MM.1S (cell line): ENCODE data around the gene MRM3.

Experiments
- EZH2 ChIP-seq: fragments of 300-600 bp; sonication (generic); optimal IDR thresholded peaks from 2 replicates; pipeline ENCODE3; 2017; ENCODE audit warnings: low read depth, mild to moderate bottlenecking, antibody characterized with exemption, low read length, mixed read lengths
- TF ChIP-seq, protein P1 (sequence below): fragments of 300-600 bp; sonication (generic); IDR thresholded peaks from 2 replicates; pipeline ENCODE4 v1.5.1; 2016; ENCODE audit warnings: antibody characterized with exemption, low read length, mixed read lengths

DNA sequence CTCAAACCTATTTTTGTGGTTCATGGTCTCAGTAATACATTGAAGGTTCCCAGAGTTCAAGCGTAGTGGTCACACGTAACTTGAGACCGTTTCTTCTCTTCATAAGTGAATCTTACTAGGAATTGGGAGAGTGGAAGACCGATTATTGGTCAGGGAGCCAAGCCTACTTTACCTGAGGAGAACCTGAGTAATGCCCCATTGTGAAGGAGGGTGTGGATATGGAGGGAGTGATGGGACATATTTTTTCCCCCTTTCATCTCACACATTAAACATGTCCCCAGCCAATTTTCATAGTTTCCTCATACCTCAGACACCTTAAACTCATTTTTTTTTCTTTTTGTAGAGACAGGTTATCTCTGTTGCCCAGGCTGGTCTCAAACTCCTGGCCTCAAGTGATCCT lies 39.0 kb upstream of the MRM3 start:
- TF ChIP-seq EZH2, result no peak
- TF ChIP-seq, protein P1, sequence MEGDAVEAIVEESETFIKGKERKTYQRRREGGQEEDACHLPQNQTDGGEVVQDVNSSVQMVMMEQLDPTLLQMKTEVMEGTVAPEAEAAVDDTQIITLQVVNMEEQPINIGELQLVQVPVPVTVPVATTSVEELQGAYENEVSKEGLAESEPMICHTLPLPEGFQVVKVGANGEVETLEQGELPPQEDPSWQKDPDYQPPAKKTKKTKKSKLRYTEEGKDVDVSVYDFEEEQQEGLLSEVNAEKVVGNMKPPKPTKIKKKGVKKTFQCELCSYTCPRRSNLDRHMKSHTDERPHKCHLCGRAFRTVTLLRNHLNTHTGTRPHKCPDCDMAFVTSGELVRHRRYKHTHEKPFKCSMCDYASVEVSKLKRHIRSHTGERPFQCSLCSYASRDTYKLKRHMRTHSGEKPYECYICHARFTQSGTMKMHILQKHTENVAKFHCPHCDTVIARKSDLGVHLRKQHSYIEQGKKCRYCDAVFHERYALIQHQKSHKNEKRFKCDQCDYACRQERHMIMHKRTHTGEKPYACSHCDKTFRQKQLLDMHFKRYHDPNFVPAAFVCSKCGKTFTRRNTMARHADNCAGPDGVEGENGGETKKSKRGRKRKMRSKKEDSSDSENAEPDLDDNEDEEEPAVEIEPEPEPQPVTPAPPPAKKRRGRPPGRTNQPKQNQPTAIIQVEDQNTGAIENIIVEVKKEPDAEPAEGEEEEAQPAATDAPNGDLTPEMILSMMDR, result no peak
